ENCODE results near the gene ATOH8.
"Not testable (repeated sequence)": the region's sequence is repeated elsewhere in the genome, so short reads cannot be mapped to it uniquely, and the experiment has no call there.

ATOH8 gene

GRCh38 chr2:85712849-85713612 is 40.8 kb upstream of the ATOH8 start:
- H3K4me3 ChIP-seq (ENCODE audit: low read length): no peak overlapping the region
- no peak for TF ChIP-seq CTCF (conservative IDR thresholded peaks at IDR 0.05; ENCODE audit: low read depth, low read length)
- peak; percentile 68 for DNase-seq (ENCODE audit: low read depth)

GRCh38 chr2:85713836-85714235 is 40.0 kb upstream of the ATOH8 start:
- DNase-seq (ENCODE audit: low read depth): no peak
- no peak for TF ChIP-seq CTCF (conservative IDR thresholded peaks at IDR 0.05; ENCODE audit: low read depth, low read length)

GRCh38 chr2:85714421-85714820 is 39.4 kb upstream of the ATOH8 start:
- not testable (repeated sequence) for DNase-seq (ENCODE audit: low read depth); H3K4me3 ChIP-seq (ENCODE audit: low read length)

More at GRCh38 chr2:85713836-85714235, 40.0 kb upstream of the ATOH8 start:
- H3K4me3 ChIP-seq (ENCODE audit: low read length): no peak overlapping the region

GRCh38 chr2:85714841-85715240 is 39.0 kb upstream of the ATOH8 start:
- no peak overlapping the region for H3K4me3 ChIP-seq (ENCODE audit: low read length)
- no peak for TF ChIP-seq CTCF (conservative IDR thresholded peaks at IDR 0.05; ENCODE audit: low read depth, low read length)
- DNase-seq (ENCODE audit: low read depth): no peak

- no peak overlapping the region for H3K4me3 ChIP-seq (ENCODE audit: low read length)
- no peak for TF ChIP-seq CTCF (conservative IDR thresholded peaks at IDR 0.05; ENCODE audit: low read depth, low read length)
- DNase-seq (ENCODE audit: low read depth): no peak
Measured at GRCh38 chr2:85716346-85716914, 37.4 kb upstream of the ATOH8 start.

- no peak for DNase-seq (ENCODE audit: low read depth)
- no peak overlapping the region for H3K4me3 ChIP-seq (ENCODE audit: low read length)
- TF ChIP-seq CTCF (conservative IDR thresholded peaks at IDR 0.05; ENCODE audit: low read depth, low read length): no peak
Measured at GRCh38 chr2:85717308-85718008, 36.3 kb upstream of the ATOH8 start.

GRCh38 chr2:85718009-85718391 is 35.8 kb upstream of the ATOH8 start:
- H3K4me3 ChIP-seq (ENCODE audit: low read length): no peak overlapping the region
- DNase-seq (ENCODE audit: low read depth): no peak
- TF ChIP-seq CTCF (conservative IDR thresholded peaks at IDR 0.05; ENCODE audit: low read depth, low read length): no peak
